Measurements from ENCODE around the gene NLRC3. TPM values are rescaled to one million over a fixed set of nuclear protein-coding genes. Genes with fewer than 3 reads are reported as not detected.

The NLRC3 gene
- total RNA-seq, 4 donors from 2014 or later = 0.65 to 4.1 (median 1.1) TPM

GRCh38 chr16:3575491-3575890, 1.7 kb downstream of the NLRC3 start:
- no peak for TF ChIP-seq CTCF (IDR thresholded peaks at IDR 0.05)
- DNase-seq (ENCODE audit: low spot score) (no peak), ATAC-seq (ENCODE audit: low FRiP score) (no peak)

- TF ChIP-seq CTCF (IDR thresholded peaks at IDR 0.05) = no peak
- DNase-seq (ENCODE audit: low spot score) (no peak), ATAC-seq (ENCODE audit: low FRiP score) (no peak)
Measured at GRCh38 chr16:3574195-3574594, 3.0 kb downstream of the NLRC3 start.

GRCh38 chr16:3573146-3573815, 3.9 kb downstream of the NLRC3 start:
- DNase-seq (ENCODE audit: low spot score) (no peak), ATAC-seq (ENCODE audit: low FRiP score) (no peak)
- no peak for TF ChIP-seq CTCF (IDR thresholded peaks at IDR 0.05)

GRCh38 chr16:3570420-3571062, 6.7 kb downstream of the NLRC3 start:
- DNase-seq (ENCODE audit: low spot score) = no peak
- TF ChIP-seq CTCF (IDR thresholded peaks at IDR 0.05) = no peak
- no peak for ATAC-seq (ENCODE audit: low FRiP score)

GRCh38 chr16:3569851-3570250, 7.4 kb downstream of the NLRC3 start:
- DNase-seq (ENCODE audit: low spot score) (no peak), ATAC-seq (ENCODE audit: low FRiP score) (no peak)
- no peak for TF ChIP-seq CTCF (IDR thresholded peaks at IDR 0.05)

- ATAC-seq (ENCODE audit: low FRiP score) (no peak), DNase-seq (ENCODE audit: low spot score) (no peak)
- TF ChIP-seq CTCF (IDR thresholded peaks at IDR 0.05) = no peak
Measured at GRCh38 chr16:3566990-3567389, 10.2 kb downstream of the NLRC3 start.

GRCh38 chr16:3564889-3565141, 12.4 kb downstream of the NLRC3 start:
- DNase-seq (ENCODE audit: low spot score) (no peak), ATAC-seq (ENCODE audit: low FRiP score) (no peak)
- no peak for TF ChIP-seq CTCF (IDR thresholded peaks at IDR 0.05)
